ENCODE measurements around the gene DAZAP1.

- TF ChIP-seq, protein P1, sequence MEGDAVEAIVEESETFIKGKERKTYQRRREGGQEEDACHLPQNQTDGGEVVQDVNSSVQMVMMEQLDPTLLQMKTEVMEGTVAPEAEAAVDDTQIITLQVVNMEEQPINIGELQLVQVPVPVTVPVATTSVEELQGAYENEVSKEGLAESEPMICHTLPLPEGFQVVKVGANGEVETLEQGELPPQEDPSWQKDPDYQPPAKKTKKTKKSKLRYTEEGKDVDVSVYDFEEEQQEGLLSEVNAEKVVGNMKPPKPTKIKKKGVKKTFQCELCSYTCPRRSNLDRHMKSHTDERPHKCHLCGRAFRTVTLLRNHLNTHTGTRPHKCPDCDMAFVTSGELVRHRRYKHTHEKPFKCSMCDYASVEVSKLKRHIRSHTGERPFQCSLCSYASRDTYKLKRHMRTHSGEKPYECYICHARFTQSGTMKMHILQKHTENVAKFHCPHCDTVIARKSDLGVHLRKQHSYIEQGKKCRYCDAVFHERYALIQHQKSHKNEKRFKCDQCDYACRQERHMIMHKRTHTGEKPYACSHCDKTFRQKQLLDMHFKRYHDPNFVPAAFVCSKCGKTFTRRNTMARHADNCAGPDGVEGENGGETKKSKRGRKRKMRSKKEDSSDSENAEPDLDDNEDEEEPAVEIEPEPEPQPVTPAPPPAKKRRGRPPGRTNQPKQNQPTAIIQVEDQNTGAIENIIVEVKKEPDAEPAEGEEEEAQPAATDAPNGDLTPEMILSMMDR (conservative IDR thresholded peaks at IDR 0.05; ENCODE audit: low read length) = no peak
- no peak for TF ChIP-seq EZH2phosphoT487 (IDR thresholded peaks at IDR 0.05; ENCODE audit: borderline replicate concordance)
Measured at GRCh38 chr19:1388637-1389026, 18.8 kb upstream of the DAZAP1 start.

Data from Loucy (cell line).